Left renal pelvis (tissue), 4 donors: ENCODE results near the gene ZNF740. TPM values are rescaled to one million over a fixed set of nuclear protein-coding genes. Genes with fewer than 3 reads are reported as not detected.
"Not testable (repeated sequence)": the region's sequence is repeated elsewhere in the genome, so short reads cannot be mapped to it uniquely, and the experiment has no call there.

Source experiments
- DNase-seq, 4 donors: peaks; one replicate each; pipeline ENCODE4 v3.0.0-alpha.2; 2013; ENCODE audit warnings: low read depth in 4 of 4, low spot score in 3 of 4
- polyA plus RNA-seq, 4 donors: library from polyadenylated mRNA; unstranded; fragments of 120-200 nt; gene quantifications; one replicate each; pipeline ENCODE4 v1.2.1, GENCODE V29; 2013; ENCODE audit not compliant: insufficient read length in 4 of 4

The ZNF740 gene, protein sequence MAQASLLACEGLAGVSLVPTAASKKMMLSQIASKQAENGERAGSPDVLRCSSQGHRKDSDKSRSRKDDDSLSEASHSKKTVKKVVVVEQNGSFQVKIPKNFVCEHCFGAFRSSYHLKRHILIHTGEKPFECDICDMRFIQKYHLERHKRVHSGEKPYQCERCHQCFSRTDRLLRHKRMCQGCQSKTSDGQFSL
- polyA plus RNA-seq, result 10 to 100 TPM; 53.2 to 76.4 (median 67.8) TPM

DNA sequence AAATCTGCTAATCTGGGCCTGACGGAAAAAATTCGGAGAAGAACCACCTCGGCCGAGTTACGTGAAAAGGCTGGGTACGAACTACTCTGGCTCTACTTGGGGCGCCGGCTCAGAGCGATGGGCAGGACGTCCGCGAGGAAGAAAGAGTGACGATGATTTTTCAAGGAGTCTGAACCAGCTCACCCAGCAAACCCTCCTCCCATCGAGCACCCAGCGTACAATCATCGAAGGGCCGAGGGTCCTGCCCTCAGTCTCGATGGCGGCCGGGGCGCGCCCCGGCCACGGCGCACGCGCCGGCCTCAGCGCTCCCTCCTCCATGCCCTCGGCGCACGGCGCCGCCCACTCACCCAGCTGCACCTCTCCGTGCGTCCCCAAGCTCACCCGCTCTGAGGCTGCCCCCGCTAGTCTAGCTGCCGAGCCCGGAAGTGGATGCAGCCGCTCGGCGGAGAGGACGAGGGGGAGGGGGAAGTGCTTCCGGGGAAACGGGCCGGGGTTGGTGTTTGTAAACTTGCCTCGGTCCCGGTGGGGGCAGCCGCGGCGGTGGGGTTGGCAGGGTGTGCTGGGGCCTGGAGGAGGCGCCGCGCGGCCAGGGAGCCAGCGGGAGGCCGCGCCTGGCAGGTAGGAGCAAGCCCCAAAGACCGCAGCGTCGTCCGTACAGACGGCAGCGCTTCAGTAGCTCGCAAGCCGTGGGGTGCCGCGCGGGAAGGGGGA lies at the start of gene ZNF740, which contains the start of gene CSAD:
Gene ZNF740, plus strand, starts transcription at position 503 of the 711 bp plus-strand sequence. CDS start 1,262 bp downstream, outside the sequence.
Gene CSAD, minus strand, starts transcription at position 706 of the 711 bp plus-strand sequence. CDS start 7,455 bp downstream, outside the sequence.
- peak; percentile 93 to 95 (median 94) for DNase-seq

- no peak for DNase-seq
These were observed 48.7 kb upstream of the ZNF740 start for GRCh38 chr12:53131844-53132243.

- no peak for DNase-seq
These were observed 46.8 kb upstream of the ZNF740 start for GRCh38 chr12:53133722-53134121.

GRCh38 chr12:53143355-53143754 lies 37.2 kb upstream of the ZNF740 start:
- DNase-seq, result no peak

- no peak for DNase-seq
These were observed 34.9 kb upstream of the ZNF740 start for GRCh38 chr12:53145383-53146260.

DNA sequence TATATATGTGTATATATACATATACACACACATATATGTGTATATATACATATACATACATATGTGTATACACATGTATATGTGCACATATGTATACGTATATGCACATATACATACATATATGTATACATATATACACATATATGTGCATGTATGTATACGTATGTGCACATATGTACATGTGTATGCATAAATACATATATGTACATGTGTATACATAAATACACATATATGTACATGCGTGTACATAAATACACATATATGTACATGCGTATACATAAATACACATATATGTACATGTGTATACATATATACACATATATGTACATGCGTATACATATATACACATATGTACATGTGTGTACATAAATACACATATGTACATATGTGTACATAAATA lies 33.3 kb upstream of the ZNF740 start:
- DNase-seq, result no peak

DNA sequence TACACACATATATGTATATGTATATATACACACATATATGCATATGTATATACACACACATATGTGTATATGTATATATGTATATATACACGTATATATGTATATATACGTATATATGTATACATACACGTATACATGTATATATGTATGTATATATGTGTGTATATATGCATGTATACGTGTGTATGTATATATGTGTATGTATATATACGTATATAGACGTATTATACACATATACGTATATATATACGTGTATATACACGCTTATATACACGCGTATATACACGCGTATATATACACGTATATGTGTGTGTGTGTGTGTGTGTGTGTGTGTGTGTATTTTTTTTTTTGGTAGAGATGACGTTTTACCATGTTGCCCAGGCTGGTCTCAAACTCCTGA lies 32.9 kb upstream of the ZNF740 start:
- no peak for DNase-seq

GRCh38 chr12:53151039-53151438 lies 29.5 kb upstream of the ZNF740 start:
- no peak for DNase-seq

- DNase-seq, result no peak
These were observed 28.1 kb upstream of the ZNF740 start for GRCh38 chr12:53152390-53152789.

GRCh38 chr12:53159195-53159839 lies 21.2 kb upstream of the ZNF740 start:
- peak in 2 of 4 donors; percentile 55 to 66 for DNase-seq

GRCh38 chr12:53160000-53160399 lies 20.5 kb upstream of the ZNF740 start:
- DNase-seq, result no peak

DNA sequence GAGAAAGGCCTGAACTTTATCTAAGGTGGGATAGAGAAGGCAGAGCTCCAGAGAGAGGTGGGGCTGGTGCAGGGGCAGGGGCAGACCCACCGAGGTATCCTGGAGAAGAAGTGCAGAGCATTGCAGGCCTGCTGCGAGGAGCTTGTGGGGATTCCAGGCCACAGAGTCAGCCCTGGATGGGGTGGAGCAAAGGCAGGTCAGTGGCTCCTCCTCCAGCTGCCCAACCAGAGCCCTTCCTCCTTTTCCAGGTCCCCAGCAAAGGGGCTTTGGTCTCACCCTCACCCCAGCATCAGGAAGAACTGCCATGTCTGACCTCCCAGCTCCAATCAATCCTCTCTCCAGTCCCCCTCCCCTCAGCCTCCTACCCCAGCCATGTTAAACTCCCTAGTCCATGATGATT lies 19.8 kb upstream of the ZNF740 start:
- no peak for DNase-seq

DNA sequence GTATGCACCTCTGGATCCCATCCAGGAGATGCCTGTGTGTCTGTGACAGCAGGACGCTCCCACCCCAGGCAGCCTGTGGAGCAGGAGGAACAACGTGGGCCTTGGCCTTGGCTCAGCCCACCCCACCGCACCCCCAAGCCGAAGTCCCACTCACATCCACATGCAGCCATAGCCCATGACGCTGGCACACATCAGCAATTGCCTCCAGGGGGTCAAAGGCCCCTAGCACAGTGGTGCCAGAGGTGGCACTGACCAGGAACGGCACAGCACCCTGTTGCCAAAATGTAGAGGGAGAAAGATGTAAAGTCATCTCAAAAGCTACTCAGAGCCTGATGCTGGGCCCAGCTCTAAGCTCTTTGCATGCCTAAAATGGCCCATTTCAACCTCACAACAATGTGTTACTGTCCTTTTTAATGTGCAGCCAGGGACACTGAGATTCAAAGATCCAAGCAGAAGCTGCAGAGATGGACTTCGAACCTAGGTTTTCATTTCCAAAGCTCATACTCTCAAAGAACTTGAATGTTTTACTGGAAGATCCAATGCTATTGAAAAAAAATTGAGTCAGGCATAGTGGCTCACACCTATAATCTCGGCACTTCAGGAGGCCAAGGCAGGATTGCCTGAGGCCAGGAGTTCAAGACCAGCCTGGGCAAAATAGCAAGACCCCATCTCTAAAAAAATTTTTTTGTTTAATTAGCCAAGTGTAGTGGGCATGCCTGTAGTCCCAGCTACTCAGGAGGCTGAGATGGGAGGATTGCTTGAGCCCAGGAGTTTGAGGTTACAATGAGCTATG lies 19.2 kb upstream of the ZNF740 start:
- DNase-seq, result no peak

GRCh38 chr12:53163008-53163407 lies 17.5 kb upstream of the ZNF740 start:
- not testable (repeated sequence) for DNase-seq

DNA sequence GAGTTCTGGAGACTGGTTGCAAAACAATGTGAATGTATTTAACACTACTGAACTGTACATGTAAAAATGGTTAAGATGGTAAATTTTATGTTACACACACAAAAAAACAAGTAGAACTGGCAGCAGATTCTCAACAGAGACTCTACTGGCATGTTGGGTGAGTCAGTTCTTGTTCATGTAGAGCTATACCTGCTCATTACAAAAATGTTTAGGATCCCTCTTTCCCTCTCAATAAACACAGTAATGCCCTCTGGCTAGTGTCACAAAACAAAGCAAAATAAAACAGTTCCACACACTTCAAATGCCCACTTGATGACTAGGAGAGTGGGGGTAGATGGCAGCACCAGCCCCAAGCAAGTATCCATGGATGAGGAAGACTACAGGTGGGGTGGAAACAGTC lies 13.7 kb upstream of the ZNF740 start:
- DNase-seq, result no peak

- no peak for DNase-seq
These were observed 10.9 kb upstream of the ZNF740 start for GRCh38 chr12:53169644-53170043.

DNA sequence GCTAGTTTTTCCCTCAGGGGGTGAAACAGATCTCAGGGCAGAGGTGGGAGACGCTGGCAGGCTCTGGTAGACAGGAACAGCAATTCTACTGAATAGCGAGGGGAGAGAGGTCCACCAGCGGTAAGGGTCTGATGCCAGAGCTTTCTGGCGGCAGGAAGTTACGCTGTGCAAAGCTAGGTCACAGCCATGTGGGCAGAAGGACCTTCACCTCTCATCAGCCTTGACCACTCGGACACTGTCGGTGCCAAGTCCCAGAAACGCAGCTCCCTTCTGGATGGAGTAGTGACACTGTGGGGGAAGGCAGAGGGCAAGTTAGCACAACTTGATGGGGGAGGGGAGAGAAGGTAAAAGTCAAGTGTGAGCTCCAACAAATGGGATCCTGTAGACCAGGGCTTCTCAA lies 10.3 kb upstream of the ZNF740 start:
- no peak for DNase-seq

- no peak for DNase-seq
These were observed 9.4 kb upstream of the ZNF740 start for GRCh38 chr12:53170876-53171724.

- DNase-seq, result no peak
These were observed 8.7 kb upstream of the ZNF740 start for GRCh38 chr12:53171725-53172329.
